ENCODE data around the gene TMED1. TPM values are rescaled to one million over a fixed set of nuclear protein-coding genes. Genes with fewer than 3 reads are reported as not detected.

TMED1 gene
- total RNA-seq, 1 donor from 2014 or later: 14.2 TPM

DNA sequence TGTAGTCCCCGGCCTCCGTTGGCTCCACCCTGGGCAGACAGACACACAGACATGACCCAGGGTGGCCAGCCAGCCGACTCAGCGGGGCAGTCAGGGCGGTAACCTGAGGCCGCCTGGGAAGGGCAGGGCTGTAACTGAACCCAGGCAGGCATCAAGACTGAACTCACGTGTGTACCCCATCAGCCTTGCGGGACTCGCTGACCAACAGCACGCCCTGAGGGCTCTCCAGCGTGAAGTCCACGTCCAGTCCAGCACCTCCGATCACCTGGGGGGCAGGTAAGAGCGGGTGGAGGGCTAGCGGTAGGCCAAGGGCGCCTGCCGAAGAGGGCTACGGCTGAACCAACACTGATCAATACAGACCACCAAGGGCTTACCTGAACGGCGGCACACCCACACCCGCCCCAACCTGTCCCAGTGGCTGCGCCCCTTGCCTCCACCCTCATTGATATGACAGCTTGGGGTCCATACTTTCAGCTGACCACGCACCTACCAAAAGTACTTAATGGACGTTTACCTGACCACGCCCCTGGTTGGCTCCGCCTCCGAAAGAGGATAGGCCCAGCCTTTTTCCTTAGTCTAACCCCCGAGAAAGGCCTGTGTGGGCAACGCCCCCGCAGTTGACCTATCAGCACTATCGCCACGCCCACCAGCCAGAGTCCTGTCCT, 791 bp downstream of the TMED1 start:
- intact Hi-C loops (cut with micrococcal nuclease): loop anchor here (1.0 to 10.0 kb wide), 4 partner anchors 134 to 360 kb away; partner anchors contain the start of genes KEAP1, KRI1 and QTRT1

DNA sequence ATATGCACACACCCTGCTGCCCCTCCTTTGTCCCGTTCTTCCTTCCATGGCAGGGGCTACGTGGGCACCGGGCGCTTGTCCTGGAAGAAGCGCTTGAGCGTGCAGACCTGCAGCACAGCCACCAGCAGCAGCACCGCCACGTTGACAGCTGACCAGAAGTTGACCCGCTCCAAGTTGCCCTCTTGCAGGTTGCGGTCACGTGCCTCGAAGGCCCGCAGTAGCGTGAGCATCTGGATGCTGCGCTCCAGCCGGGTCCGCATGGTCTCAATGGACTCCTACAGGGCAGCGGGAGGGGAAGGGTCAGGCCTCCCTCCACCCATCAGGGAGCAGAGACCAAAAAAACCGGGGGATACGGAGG, 3.1 kb downstream of the TMED1 start:
- intact Hi-C loops (cut with micrococcal nuclease): loop anchor here (10.0 kb wide), 1 partner anchor 358 kb away; no protein-coding TSS in a partner anchor

GRCh38 chr19:10831987-10832938, 3.7 kb downstream of the TMED1 start:
- intact Hi-C loops (cut with micrococcal nuclease): loop anchor here (10.0 kb wide), 1 partner anchor 357 kb away; no protein-coding TSS in a partner anchor

- intact Hi-C loops (cut with micrococcal nuclease): loop anchor here (10.0 kb wide), 1 partner anchor 356 kb away; no protein-coding TSS in a partner anchor
Observed at GRCh38 chr19:10830931-10831779, 4.9 kb downstream of the TMED1 start.

DNA sequence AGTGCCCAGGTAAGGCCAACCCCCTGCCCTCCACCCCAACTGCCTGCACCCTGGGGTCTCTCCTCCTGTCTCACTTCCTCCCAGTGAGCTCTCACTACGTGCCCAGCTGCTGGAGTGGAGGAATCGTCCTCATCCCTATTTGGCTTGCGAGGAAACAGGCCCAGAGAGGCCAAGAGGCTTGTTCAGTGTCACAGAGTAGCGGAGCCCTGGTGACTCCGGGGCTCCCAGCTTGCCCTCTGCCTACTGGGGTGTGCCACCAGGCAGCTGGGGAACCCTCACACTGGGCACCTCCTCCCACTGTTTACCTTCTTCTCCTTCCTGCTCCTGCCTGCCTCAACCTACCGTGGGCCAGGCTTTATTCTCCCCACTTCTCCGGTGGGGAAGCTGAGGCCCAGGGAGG, 5.6 kb downstream of the TMED1 start:
- intact Hi-C loops (cut with micrococcal nuclease): loop anchor here (10.0 kb wide), 1 partner anchor 356 kb away; no protein-coding TSS in a partner anchor

- intact Hi-C loops (cut with micrococcal nuclease): loop anchor here (10.0 kb wide), 1 partner anchor 355 kb away; no protein-coding TSS in a partner anchor
Observed at GRCh38 chr19:10829967-10830366, 6.0 kb downstream of the TMED1 start.

GRCh38 chr19:10828981-10829821, 6.8 kb downstream of the TMED1 start:
- intact Hi-C loops (cut with micrococcal nuclease): no loop called here

DNA sequence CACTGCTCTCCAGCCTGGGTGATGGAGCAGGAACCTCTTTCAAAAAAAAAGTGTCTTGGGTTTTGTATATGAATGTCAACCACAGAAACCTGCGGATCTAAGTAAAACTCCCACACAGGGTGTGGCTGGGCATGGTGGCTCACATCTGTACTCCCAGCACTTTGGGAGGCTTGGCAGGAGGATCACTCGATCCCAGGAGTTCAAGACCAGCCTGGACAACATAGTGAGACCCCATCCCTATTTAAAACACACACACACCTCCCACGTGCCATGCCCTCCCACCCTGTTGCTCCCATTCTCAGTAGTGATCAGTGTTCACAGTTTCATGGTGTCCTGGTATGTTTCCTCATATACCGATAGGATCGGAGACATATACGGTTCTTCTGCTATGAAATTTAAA, 9.2 kb downstream of the TMED1 start:
- intact Hi-C loops (cut with micrococcal nuclease): no loop called here

DNA sequence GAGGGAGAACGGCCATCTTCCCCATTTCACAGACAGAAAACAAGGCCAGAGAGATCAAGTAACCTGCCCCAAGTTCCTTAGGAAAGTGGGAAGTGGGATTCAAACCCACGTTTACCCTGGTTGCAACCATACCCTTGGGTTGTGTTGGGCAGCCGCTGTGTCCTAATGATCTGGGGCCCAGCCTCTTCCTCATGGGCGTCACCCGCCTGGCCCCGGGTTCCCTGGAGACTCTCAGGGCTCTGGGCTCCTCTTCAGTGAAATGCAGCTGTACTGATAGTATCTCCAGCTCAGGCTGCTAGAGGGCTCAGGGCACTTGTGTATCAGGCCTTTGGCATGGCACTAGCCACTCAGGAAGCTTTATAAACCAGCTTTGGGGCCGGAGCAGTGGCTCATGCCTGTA, 9.8 kb downstream of the TMED1 start:
- intact Hi-C loops (cut with micrococcal nuclease): no loop called here

- intact Hi-C loops (cut with micrococcal nuclease): no loop called here
Observed at GRCh38 chr19:10823690-10824089, 12.3 kb downstream of the TMED1 start.

GRCh38 chr19:10820173-10820572, 15.8 kb downstream of the TMED1 start:
- intact Hi-C loops (cut with micrococcal nuclease): loop anchor here (1.0 kb wide), 1 partner anchor 103 kb away; no protein-coding TSS in a partner anchor

GRCh38 chr19:10819124-10820060, 16.6 kb downstream of the TMED1 start:
- intact Hi-C loops (cut with micrococcal nuclease): loop anchor here (1.0 kb wide), 1 partner anchor 102 kb away; no protein-coding TSS in a partner anchor

- intact Hi-C loops (cut with micrococcal nuclease): no loop called here
Observed at GRCh38 chr19:10818301-10819123, 17.5 kb downstream of the TMED1 start.

- intact Hi-C loops (cut with micrococcal nuclease): no loop called here
Observed at GRCh38 chr19:10817291-10818038, 18.5 kb downstream of the TMED1 start.

DNA sequence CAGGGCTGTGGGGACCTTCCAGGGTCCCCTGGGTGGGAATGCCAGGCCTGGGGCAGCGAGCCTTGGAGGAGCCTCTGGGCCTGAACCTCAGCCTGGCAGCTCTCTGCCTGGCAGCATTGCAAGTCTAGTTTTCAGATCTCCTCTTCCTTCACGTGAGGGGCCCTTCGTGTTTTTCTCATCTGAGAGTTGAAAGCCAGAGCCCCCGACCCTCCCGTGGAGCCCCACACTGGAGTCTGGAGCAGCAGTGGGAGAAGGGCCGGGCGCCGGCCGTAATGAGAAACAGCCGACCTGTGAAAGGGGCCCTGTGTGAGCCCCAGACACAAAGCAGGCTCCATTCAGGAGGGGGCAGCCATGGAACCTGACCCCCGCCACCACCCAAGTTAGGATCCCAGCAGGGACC, 19.3 kb downstream of the TMED1 start:
- intact Hi-C loops (cut with micrococcal nuclease): no loop called here

GRCh38 chr19:10815969-10816644, 19.9 kb downstream of the TMED1 start:
- intact Hi-C loops (cut with micrococcal nuclease): no loop called here

GRCh38 chr19:10815007-10815536, 20.9 kb downstream of the TMED1 start:
- intact Hi-C loops (cut with micrococcal nuclease): no loop called here
